NCI-H82 treated with DMSO at 0.1 percent for 48 hours (cell line): ENCODE measurements around the gene LRRIQ1.
"Not testable (repeated sequence)": the region's sequence is repeated elsewhere in the genome, so short reads cannot be mapped to it uniquely, and the experiment has no call there.

Experiments used
- DNase-seq: peaks from one replicate; lab custom pipeline; 2025; ENCODE audit not compliant: unreplicated experiment; lab: John Stamatoyannopoulos, UW

The LRRIQ1 gene

GRCh38 chr12:85183855-85184254 lies 147.7 kb downstream of the LRRIQ1 start:
- DNase-seq, result no peak

GRCh38 chr12:85186236-85186635 lies 150.1 kb downstream of the LRRIQ1 start:
- no peak for DNase-seq

GRCh38 chr12:85188619-85189018 lies 152.5 kb downstream of the LRRIQ1 start:
- no peak for DNase-seq

- no peak for DNase-seq
Observed at GRCh38 chr12:85190728-85191127, 154.6 kb downstream of the LRRIQ1 start.

- DNase-seq, result not testable (repeated sequence)
Observed at GRCh38 chr12:85203809-85204208, 167.7 kb downstream of the LRRIQ1 start.

GRCh38 chr12:85206543-85206942 lies 170.4 kb downstream of the LRRIQ1 start:
- DNase-seq, result no peak

GRCh38 chr12:85224339-85224738 lies 188.2 kb downstream of the LRRIQ1 start:
- not testable (repeated sequence) for DNase-seq

- no peak for DNase-seq
Observed at GRCh38 chr12:85225501-85225900, 189.3 kb downstream of the LRRIQ1 start.

- no peak for DNase-seq
Observed at GRCh38 chr12:85237327-85237726, 201.2 kb downstream of the LRRIQ1 start.

GRCh38 chr12:85244561-85244960 lies 208.4 kb downstream of the LRRIQ1 start:
- no peak for DNase-seq

GRCh38 chr12:85253853-85254252 lies 217.7 kb downstream of the LRRIQ1 start:
- DNase-seq, result peak; percentile 18

- no peak for DNase-seq
Observed at GRCh38 chr12:85257671-85258070, 221.5 kb downstream of the LRRIQ1 start.

GRCh38 chr12:85260447-85260846 lies 224.3 kb downstream of the LRRIQ1 start:
- no peak for DNase-seq

- DNase-seq, result no peak
Observed at GRCh38 chr12:85260896-85261295, 224.7 kb downstream of the LRRIQ1 start.

GRCh38 chr12:85266356-85266755 lies 230.2 kb downstream of the LRRIQ1 start:
- no peak for DNase-seq

GRCh38 chr12:85273381-85274314 lies 237.5 kb downstream of the LRRIQ1 start:
- DNase-seq, result no peak

- no peak for DNase-seq
Observed at GRCh38 chr12:85274315-85274651, 238.1 kb downstream of the LRRIQ1 start.

GRCh38 chr12:85275374-85275773 lies 239.2 kb downstream of the LRRIQ1 start:
- no peak for DNase-seq

GRCh38 chr12:85277191-85277590 lies 241.0 kb downstream of the LRRIQ1 start:
- DNase-seq, result no peak

GRCh38 chr12:85277900-85278597 lies 241.9 kb downstream of the LRRIQ1 start:
- no peak for DNase-seq

- DNase-seq, result no peak
Observed at GRCh38 chr12:85278598-85279448, 242.7 kb downstream of the LRRIQ1 start.
